T-helper 2 cell treated with Interferon-gamma antibody and Interleukin-4, amounts not matched to agents 5 μg/mL and 100 μg/mL, for 36 hours (primary cell): ENCODE results near the gene CRYM.

Source experiments
- DNase-seq: peaks from one replicate; pipeline ENCODE4 v3.0.0; 2021; ENCODE audit warnings: low spot score
- H3K27ac Mint-ChIP-seq: one replicate; pipeline ENCODE4 v1.8.0; 2021; ENCODE audit warnings: mild to moderate bottlenecking, mixed read lengths
- H3K27me3 Mint-ChIP-seq: one replicate; pipeline ENCODE4 v1.8.0; 2021; ENCODE audit warnings: low read depth, mixed read lengths
- H3K36me3 Mint-ChIP-seq: one replicate; pipeline ENCODE4 v1.8.0; 2021; ENCODE audit warnings: low read depth, mixed read lengths
- H3K4me1 Mint-ChIP-seq: one replicate; pipeline ENCODE4 v1.8.0; 2021; ENCODE audit warnings: low read depth, mixed read lengths
- H3K4me3 Mint-ChIP-seq: one replicate; pipeline ENCODE4 v1.8.0; 2022; ENCODE audit warnings: mild to moderate bottlenecking, moderate library complexity, mixed read lengths
- H3K9me3 Mint-ChIP-seq: one replicate; pipeline ENCODE4 v1.8.0; 2021; ENCODE audit warnings: mixed read lengths

CRYM gene

DNA sequence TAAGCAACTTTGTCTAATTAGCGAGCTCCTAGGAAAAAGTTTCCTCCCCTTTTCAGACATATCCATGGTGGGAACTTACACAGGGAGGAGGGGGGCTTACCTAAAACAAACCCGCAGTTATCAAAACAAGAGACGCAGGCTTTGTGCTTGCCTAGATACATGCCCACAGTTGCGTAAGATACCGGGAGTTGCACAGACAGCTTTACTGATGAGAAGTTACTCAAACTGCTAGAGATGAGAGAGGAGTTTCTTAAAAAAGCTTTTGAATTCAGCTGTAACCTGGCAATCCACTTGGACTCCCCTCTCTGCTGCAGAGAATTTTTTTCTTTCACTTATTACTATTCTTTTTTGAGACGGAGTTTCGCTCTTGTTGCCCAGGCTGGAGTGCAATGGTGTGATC, 59.9 kb downstream of the CRYM start:
- no peak overlapping the region for H3K4me3 Mint-ChIP-seq
- no peaks in the 10 kb centered on the region for H3K4me1 Mint-ChIP-seq
- no peaks in the 10 kb centered on the region for H3K36me3 Mint-ChIP-seq
- no peak overlapping the region for H3K27ac Mint-ChIP-seq
- H3K27me3 Mint-ChIP-seq, result peaks cover 28% of the 10 kb centered on the region
- DNase-seq, result no peak
- H3K9me3 Mint-ChIP-seq, result no peaks in the 10 kb centered on the region

DNA sequence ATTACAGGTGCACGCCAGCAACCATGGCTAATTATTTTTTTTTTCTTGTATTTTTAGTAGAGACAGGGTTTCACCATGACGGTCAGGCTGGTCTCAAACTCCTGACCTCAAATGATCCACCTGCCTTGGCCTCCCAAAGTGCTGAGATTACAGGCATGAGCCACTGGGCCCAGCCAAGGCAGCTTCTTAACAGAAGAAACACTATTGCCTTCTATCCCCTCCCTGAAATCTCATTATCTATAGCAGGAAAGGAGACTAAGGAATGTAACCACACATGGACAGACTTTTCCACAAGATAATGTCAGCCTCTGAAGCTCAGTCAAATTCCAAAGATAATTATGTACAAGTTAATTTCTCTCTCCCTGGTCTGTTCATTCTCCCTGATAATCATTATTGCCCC, 61.0 kb downstream of the CRYM start:
- H3K4me1 Mint-ChIP-seq, result no peaks in the 10 kb centered on the region
- no peak overlapping the region for H3K27ac Mint-ChIP-seq
- DNase-seq, result no peak
- H3K4me3 Mint-ChIP-seq, result no peak overlapping the region
- H3K36me3 Mint-ChIP-seq, result no peaks in the 10 kb centered on the region
- H3K27me3 Mint-ChIP-seq, result peaks cover 24% of the 10 kb centered on the region
- H3K9me3 Mint-ChIP-seq, result no peaks in the 10 kb centered on the region

DNA sequence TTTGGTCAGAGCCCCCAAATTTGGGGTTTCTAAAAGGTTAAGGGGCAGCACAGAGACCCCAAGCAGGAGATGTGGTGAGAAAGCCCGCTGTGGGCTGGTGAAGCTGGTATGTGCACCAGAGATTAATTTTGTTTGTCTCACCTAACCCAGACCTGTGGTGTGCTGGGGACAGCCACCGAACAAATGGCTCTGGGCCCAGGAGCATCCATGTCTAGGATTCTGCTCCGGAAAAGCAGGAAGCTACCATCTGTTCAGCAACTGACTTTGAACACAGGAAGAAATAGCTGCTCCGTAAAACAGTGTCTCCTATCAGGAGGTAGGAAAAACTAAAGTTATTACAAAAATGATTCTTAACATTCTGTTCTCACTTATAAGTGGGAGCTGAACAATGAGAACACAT, 64.0 kb downstream of the CRYM start:
- H3K9me3 Mint-ChIP-seq, result no peaks in the 10 kb centered on the region
- H3K27me3 Mint-ChIP-seq, result peaks cover 9% of the 10 kb centered on the region
- no peak for DNase-seq
- no peaks in the 10 kb centered on the region for H3K36me3 Mint-ChIP-seq
- H3K27ac Mint-ChIP-seq, result no peak overlapping the region
- no peaks in the 10 kb centered on the region for H3K4me1 Mint-ChIP-seq
- H3K4me3 Mint-ChIP-seq, result no peak overlapping the region

DNA sequence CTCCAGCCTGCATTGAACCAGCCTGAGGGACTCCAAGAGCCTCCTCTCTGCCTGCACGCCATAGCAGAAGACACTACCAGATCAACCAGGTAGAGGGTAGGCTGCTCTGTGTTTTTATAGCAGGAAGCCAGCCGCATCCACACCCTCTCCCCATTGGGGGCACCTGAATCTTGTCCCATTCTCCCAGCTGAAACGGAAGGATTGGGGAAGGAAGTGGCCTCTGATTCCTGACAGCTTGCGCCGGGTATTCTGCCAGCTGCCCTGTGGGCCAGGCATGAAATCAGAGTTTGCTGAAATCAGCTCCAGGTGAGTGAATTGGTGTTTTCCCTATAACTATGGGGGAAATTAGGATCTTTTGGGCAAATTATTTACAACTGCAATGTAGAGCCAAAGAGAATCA, 66.6 kb downstream of the CRYM start, which contains the start of gene ZP2:
TSS of gene ZP2 (minus strand) at position 89 of the 400 bp plus-strand sequence. CDS start at position 62, 27 bp downstream.
- no peaks in the 10 kb centered on the region for H3K4me1 Mint-ChIP-seq
- H3K36me3 Mint-ChIP-seq, result no peaks in the 10 kb centered on the region
- H3K9me3 Mint-ChIP-seq, result no peaks in the 10 kb centered on the region
- no peak within 1 kb of the TSS for H3K27ac Mint-ChIP-seq
- no peak within 1 kb of the TSS for H3K4me3 Mint-ChIP-seq
- DNase-seq, result no peak
- peaks cover 5% of the 10 kb centered on the region for H3K27me3 Mint-ChIP-seq
